ENCODE results near the gene RANGAP1.

DNA sequence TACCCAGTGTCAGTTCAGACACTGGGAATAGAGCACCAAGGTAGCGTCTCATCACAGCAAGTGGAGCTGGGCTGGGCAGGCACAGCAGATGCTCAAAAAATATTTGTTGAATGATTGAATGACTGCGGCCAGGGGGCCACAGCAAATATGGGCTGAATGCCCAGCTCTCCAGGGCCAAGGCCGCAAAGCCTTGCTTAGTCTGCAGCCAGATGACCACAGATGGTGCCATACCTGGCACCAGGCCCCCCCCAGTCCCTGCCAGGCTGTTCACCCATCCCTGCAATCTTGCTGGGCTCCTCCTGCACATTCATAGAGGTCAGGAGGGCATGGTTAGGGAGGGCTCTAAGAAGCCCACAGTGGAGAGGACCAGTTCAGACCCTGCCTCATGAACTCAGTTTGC lies 48.2 kb upstream of the RANGAP1 start:
- TF ChIP-seq BRCA1 (CRISPR knock-in tag; IDR thresholded peaks at IDR 0.05): no peak
- TF ChIP-seq, protein P1, sequence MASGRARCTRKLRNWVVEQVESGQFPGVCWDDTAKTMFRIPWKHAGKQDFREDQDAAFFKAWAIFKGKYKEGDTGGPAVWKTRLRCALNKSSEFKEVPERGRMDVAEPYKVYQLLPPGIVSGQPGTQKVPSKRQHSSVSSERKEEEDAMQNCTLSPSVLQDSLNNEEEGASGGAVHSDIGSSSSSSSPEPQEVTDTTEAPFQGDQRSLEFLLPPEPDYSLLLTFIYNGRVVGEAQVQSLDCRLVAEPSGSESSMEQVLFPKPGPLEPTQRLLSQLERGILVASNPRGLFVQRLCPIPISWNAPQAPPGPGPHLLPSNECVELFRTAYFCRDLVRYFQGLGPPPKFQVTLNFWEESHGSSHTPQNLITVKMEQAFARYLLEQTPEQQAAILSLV (CRISPR knock-in tag; IDR thresholded peaks at IDR 0.05; ENCODE audit: borderline replicate concordance): no peak
- TF ChIP-seq ZSCAN29 (CRISPR knock-in tag; conservative IDR thresholded peaks at IDR 0.05): no peak
- no peak for TF ChIP-seq ZBTB7A (CRISPR knock-in tag; IDR thresholded peaks at IDR 0.05)
- TF ChIP-seq, protein P2, sequence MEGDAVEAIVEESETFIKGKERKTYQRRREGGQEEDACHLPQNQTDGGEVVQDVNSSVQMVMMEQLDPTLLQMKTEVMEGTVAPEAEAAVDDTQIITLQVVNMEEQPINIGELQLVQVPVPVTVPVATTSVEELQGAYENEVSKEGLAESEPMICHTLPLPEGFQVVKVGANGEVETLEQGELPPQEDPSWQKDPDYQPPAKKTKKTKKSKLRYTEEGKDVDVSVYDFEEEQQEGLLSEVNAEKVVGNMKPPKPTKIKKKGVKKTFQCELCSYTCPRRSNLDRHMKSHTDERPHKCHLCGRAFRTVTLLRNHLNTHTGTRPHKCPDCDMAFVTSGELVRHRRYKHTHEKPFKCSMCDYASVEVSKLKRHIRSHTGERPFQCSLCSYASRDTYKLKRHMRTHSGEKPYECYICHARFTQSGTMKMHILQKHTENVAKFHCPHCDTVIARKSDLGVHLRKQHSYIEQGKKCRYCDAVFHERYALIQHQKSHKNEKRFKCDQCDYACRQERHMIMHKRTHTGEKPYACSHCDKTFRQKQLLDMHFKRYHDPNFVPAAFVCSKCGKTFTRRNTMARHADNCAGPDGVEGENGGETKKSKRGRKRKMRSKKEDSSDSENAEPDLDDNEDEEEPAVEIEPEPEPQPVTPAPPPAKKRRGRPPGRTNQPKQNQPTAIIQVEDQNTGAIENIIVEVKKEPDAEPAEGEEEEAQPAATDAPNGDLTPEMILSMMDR (CRISPR knock-in tag; IDR thresholded peaks at IDR 0.05): no peak
- no peak for TF ChIP-seq HHEX (CRISPR knock-in tag; IDR thresholded peaks at IDR 0.05)
- no peak for TF ChIP-seq XRCC5 (optimal IDR thresholded peaks at IDR 0.05; ENCODE audit: low read length)
- TF ChIP-seq ZNF773 (CRISPR knock-in tag; IDR thresholded peaks at IDR 0.05; ENCODE audit: borderline replicate concordance): no peak
